Adrenal gland (tissue), 12 donors: Measurements from ENCODE around the gene SLC17A4. TPM values are rescaled to one million over a fixed set of nuclear protein-coding genes. Genes with fewer than 3 reads are reported as not detected.

Source experiments
- DNase-seq, 7 donors: peaks; one replicate each; pipeline ENCODE4 v3.0.0-alpha.2; 2019 to 2020
- H3K27ac ChIP-seq, 5 donors: fragments of 200-600 bp; sonication (generic) in 4 of 5; 1 replicate in 3 of 5; 2 replicates in 2 of 5; pipeline versions ENCODE4 v1.5.1 to v1.8.0; 2016 to 2020; ENCODE audit warnings: mild to moderate bottlenecking in 1 of 5
- H3K27me3 ChIP-seq: fragments of 200-600 bp; 2 replicates; pipeline ENCODE4 v1.8.0; 2021
- H3K36me3 ChIP-seq, 2 donors: fragments of 200-600 bp; replicated peaks in 1 of 2; 1 replicate in 1 of 2; 2 replicates in 1 of 2; pipeline versions ENCODE4 v1.5.1 to v1.8.0; 2018 to 2022
- H3K4me1 ChIP-seq, 2 donors: fragments of 200-600 bp; replicated peaks in 1 of 2; 1 replicate in 1 of 2; 2 replicates in 1 of 2; pipeline versions ENCODE4 v1.5.1 to v1.8.0; 2018 to 2021
- H3K4me3 ChIP-seq, 4 donors: fragments of 200-600 bp; sonication (generic) in 3 of 4; one replicate each; pipeline ENCODE4 v1.5.1; 2016 to 2018
- H3K9me3 ChIP-seq, 3 donors: fragments of 200-600 bp; sonication (generic) in 1 of 3; replicated peaks in 1 of 3; 1 replicate in 2 of 3; 2 replicates in 1 of 3; pipeline versions ENCODE4 v1.5.1 to v1.8.0; 2016 to 2021
- CTCF ChIP-seq, 6 experiments: fragments of 450-650 bp in 4 of 6; fragments of 200-600 bp in 2 of 6; sonication (generic) in 1 of 6; IDR thresholded peaks; 1 replicate in 5 of 6; 2 replicates in 1 of 6; pipeline versions ENCODE4 v1.5.1 to v1.8.0; 2016 to 2021; ENCODE audit warnings: antibody characterized with exemption in 6 of 6, mild to moderate bottlenecking in 2 of 6, moderate library complexity in 1 of 6
- POLR2A ChIP-seq, 2 donors: fragments of 450-650 bp; IDR thresholded peaks; one replicate each; pipeline ENCODE4 v1.6.1; 2017; ENCODE audit warnings: antibody characterized with exemption in 2 of 2, mild to moderate bottlenecking in 2 of 2, moderate library complexity in 1 of 2
- WGBS, 4 donors: extraction: QIAGEN DNeasy Blood & Tissue Kit in 2 of 4; methylation state at CpG; one replicate each; pipeline versions ENCODE4 v1.1.5 to v1.1.7; 2013 to 2017; 5-methylcytosine and 5-hydroxymethylcytosine counted together
- intact Hi-C, 2 donors: fragments of 100-400 bp; cut with DNase I; formaldehyde crosslinking; loops; one replicate each; pipeline versions ENCODE4 v1.14.1 to v1.15.0; 2022 to 2023
- polyA plus RNA-seq, 3 donors: library from polyadenylated mRNA; stranded (reverse); fragments of 200-250 nt in 2 of 3; fragments of 350-450 nt in 1 of 3; fragmentation: Illumina TruSeq in 1 of 3; extraction: RNeasy Lipid Tissue Mini Kit (QIAGEN cat#74804) in 1 of 3; gene quantifications; one replicate each; pipeline ENCODE4 v1.2.3, GENCODE V29; 2013 to 2014
- total RNA-seq, 9 donors: library from RNA; depleted of rRNA in 4 of 9; stranded (reverse); fragments of >200 nt in 4 of 9; fragments of 120-200 nt in 1 of 9; fragmentation: NEBNext Ultra II Directional in 1 of 9; extraction: Animal tissue kit (Norgen Biotek cat#: 25700) in 1 of 9; gene quantifications; one replicate each; pipeline versions ENCODE4 v1.1.0 to v1.2.4, GENCODE V29; 2013 to 2023
- donor health status: healthy with polysubstance abuse.
- donor health status: Bipolar disorder and iron deficiency.
- donor health status: DM: yes; HTN: yes; CAD: no.
- donor health status: DM: no; HTN: no; CAD: no.
- donor health status: DM: no; HTN: no; CAD: no.
- donor health status: DM: yes; HTN: yes; CAD: no.

Gene SLC17A4
- total and polyA plus RNA-seq, 12 donors, result 0.04 TPM; not detected in 11

GRCh38 chr6:25815194-25815593 lies 60.7 kb downstream of the SLC17A4 start:
- Histone ChIP-seq H3K4me3 (no peak overlapping the region), H3K9me3 (no peaks in the 10 kb centered on the region), H3K27me3 (no peaks in the 10 kb centered on the region), H3K4me1 (no peaks in the 10 kb centered on the region), H3K27ac (no peak overlapping the region), H3K36me3 (no peaks in the 10 kb centered on the region)
- WGBS, 4 donors, result 46 to 57% (median 56%) methylated on average over 3 of the region's 3 CpGs
- intact Hi-C loops, result no loop called here
- DNase-seq, result no peak
- TF ChIP-seq POLR2A (IDR thresholded peaks at IDR 0.05), result no peak
- TF ChIP-seq CTCF (IDR thresholded peaks at IDR 0.05), result no peak

GRCh38 chr6:25816252-25816651 lies 61.7 kb downstream of the SLC17A4 start:
- DNase-seq, result no peak
- H3K27me3 ChIP-seq, result no peaks in the 10 kb centered on the region
- no peaks in the 10 kb centered on the region for H3K36me3 ChIP-seq
- no peaks in the 10 kb centered on the region for H3K9me3 ChIP-seq
- H3K4me3 ChIP-seq, result no peak overlapping the region
- H3K27ac ChIP-seq, result no peak overlapping the region
- TF ChIP-seq CTCF (IDR thresholded peaks at IDR 0.05) (no peak), POLR2A (IDR thresholded peaks at IDR 0.05) (no peak)
- intact Hi-C loops, result no loop called here
- H3K4me1 ChIP-seq, result no peaks in the 10 kb centered on the region
- WGBS, 4 donors, result 92 to 97% (median 95%) methylated on average over 2 of the region's 2 CpGs

- TF ChIP-seq CTCF (IDR thresholded peaks at IDR 0.05) (no peak), POLR2A (IDR thresholded peaks at IDR 0.05) (no peak)
- H3K9me3 ChIP-seq, result no peaks in the 10 kb centered on the region
These were observed 66.8 kb downstream of the SLC17A4 start for GRCh38 chr6:25821341-25821740.

GRCh38 chr6:25829375-25829774 lies 74.8 kb downstream of the SLC17A4 start:
- no peaks in the 10 kb centered on the region for H3K36me3 ChIP-seq
- WGBS, 4 donors, result 85 to 97% (median 94%) methylated on average over 1 of the region's 1 CpG
- no peak for TF ChIP-seq POLR2A (IDR thresholded peaks at IDR 0.05)
- no peak for TF ChIP-seq CTCF (IDR thresholded peaks at IDR 0.05)
- H3K9me3 ChIP-seq, result no peaks in the 10 kb centered on the region
- no peak for DNase-seq
- no peaks in the 10 kb centered on the region for H3K27me3 ChIP-seq
- no peaks in the 10 kb centered on the region for H3K4me1 ChIP-seq
- H3K4me3 ChIP-seq, result no peak overlapping the region
- intact Hi-C loops, result no loop called here
- no peak overlapping the region for H3K27ac ChIP-seq

More at GRCh38 chr6:25821341-25821740, 66.8 kb downstream of the SLC17A4 start:
- no peaks in the 10 kb centered on the region for H3K4me1 ChIP-seq
- no peak overlapping the region for H3K4me3 ChIP-seq
- H3K27ac ChIP-seq, result no peak overlapping the region
- intact Hi-C loops, result no loop called here
- no peak for DNase-seq
- no peaks in the 10 kb centered on the region for H3K36me3 ChIP-seq
- no peaks in the 10 kb centered on the region for H3K27me3 ChIP-seq
